ENCODE data around the gene ZNF26. TPM values are rescaled to one million over a fixed set of nuclear protein-coding genes. Genes with fewer than 3 reads are reported as not detected.
"Not testable (repeated sequence)": the region's sequence is repeated elsewhere in the genome, so short reads cannot be mapped to it uniquely, and the experiment has no call there.

ZNF26 gene
- total and polyA plus RNA-seq, 2 donors (not counting 1 experiment from before 2014, with no cell fraction given) = 36.0 to 38.3 TPM

DNA sequence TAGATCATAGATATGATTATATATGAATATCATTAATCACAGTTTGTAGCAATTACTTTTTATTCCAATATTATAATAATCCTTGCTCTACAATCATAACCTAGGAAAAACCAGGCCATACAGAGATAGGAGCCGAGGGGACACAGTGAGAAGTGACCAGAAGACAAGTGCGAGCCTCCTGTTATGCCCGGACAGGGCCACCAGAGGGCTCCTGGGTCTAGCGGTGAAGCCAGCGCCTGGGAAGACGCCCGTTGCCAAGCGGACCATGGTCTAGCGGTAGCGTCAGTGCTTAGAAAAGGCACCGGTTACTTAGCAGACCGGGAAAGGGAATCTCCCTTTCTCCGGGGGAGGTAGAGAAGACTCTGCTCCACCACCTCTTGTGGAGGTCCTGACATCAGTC lies 9.3 kb upstream of the ZNF26 start:
- H2AFZ ChIP-seq (ENCODE audit: insufficient read depth, low read depth, low read length, poor library complexity, severe bottlenecking); ATAC-seq (ENCODE audit: low read depth); H3K4me1 Mint-ChIP-seq; H3K9ac ChIP-seq (ENCODE audit: low read length); H4K20me1 ChIP-seq (ENCODE audit: control insufficient read depth, insufficient read depth, low read length, poor library complexity, severe bottlenecking); H3K27me3 ChIP-seq (replicated peaks in 1 of 4; ENCODE audit: control extremely low read depth in 1 of 4, control insufficient read depth in 3 of 4, insufficient read depth in 4 of 4, low read length in 3 of 4); H3K36me3 ChIP-seq (replicated peaks in 1 of 2; ENCODE audit: control extremely low read depth in 1 of 2, control insufficient read depth in 1 of 2, extremely low read depth in 1 of 2, insufficient read depth in 2 of 2, low read length in 1 of 2); H3K27ac ChIP-seq (ENCODE audit: low read length in 2 of 2); H3K4me1 ChIP-seq (ENCODE audit: control insufficient read depth in 2 of 2, insufficient read depth in 2 of 2, low read length in 2 of 2); intact Hi-C loops (cut with micrococcal nuclease); H3K79me2 ChIP-seq (ENCODE audit: control insufficient read depth, insufficient read depth, low read length); H3K4me3 ChIP-seq (ENCODE audit: control extremely low read depth in 1 of 5, extremely low read depth in 1 of 5, insufficient read depth in 1 of 5, low read depth in 2 of 5, low read length in 4 of 5); H3K4me2 ChIP-seq (replicated peaks; ENCODE audit: low read depth, low read length, poor library complexity, severe bottlenecking); H3K27me3 Mint-ChIP-seq; H3K9me3 Mint-ChIP-seq (ENCODE audit: insufficient read depth); H3K27ac Mint-ChIP-seq; POLR2A ChIA-PET; CTCF ChIA-PET; H3K4me3 Mint-ChIP-seq: not testable (repeated sequence)
- TF ChIP-seq, protein P1, sequence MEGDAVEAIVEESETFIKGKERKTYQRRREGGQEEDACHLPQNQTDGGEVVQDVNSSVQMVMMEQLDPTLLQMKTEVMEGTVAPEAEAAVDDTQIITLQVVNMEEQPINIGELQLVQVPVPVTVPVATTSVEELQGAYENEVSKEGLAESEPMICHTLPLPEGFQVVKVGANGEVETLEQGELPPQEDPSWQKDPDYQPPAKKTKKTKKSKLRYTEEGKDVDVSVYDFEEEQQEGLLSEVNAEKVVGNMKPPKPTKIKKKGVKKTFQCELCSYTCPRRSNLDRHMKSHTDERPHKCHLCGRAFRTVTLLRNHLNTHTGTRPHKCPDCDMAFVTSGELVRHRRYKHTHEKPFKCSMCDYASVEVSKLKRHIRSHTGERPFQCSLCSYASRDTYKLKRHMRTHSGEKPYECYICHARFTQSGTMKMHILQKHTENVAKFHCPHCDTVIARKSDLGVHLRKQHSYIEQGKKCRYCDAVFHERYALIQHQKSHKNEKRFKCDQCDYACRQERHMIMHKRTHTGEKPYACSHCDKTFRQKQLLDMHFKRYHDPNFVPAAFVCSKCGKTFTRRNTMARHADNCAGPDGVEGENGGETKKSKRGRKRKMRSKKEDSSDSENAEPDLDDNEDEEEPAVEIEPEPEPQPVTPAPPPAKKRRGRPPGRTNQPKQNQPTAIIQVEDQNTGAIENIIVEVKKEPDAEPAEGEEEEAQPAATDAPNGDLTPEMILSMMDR (IDR thresholded peaks at IDR 0.05) = peak; percentile 15
- WGBS (ENCODE audit: insufficient coverage) = 50% methylated on average over 12 of the region's 13 CpGs
- DNase-seq = peak; percentile 32
- H3K9me3 ChIP-seq (ENCODE audit: control extremely low read depth in 1 of 3, control insufficient read depth in 2 of 3, insufficient read depth in 1 of 3, low read length in 2 of 3) = peaks cover 3 to 24% (median 14%) of the 10 kb centered on the region in 3 donors

DNA sequence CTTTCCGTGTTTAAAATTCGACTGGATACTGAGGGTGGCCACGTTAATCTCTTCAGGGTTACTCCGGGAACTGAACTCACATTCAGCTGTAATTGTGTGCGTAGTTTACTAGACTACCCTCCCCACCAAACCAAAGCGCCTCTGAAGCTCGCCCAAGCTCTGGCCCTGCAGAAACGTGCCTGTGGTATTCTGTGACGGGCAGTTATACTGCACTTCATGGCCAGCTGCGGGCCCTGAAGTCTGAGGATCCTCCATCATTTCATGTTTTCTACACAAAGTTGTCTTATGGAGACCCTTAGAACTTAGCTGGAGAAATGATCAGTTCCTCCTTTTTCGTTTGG lies 688 bp downstream of the ZNF26 start:
- Histone ChIP-seq H3K9me3 (ENCODE audit: control extremely low read depth in 1 of 3, control insufficient read depth in 2 of 3, insufficient read depth in 1 of 3, low read length in 2 of 3) (peaks cover under 1 to 24% (median 5%) of the 10 kb centered on the region in 3 donors), H3K4me1 (ENCODE audit: control insufficient read depth in 2 of 2, insufficient read depth in 2 of 2, low read length in 2 of 2) (peaks cover 14 to 22% of the 10 kb centered on the region in 2 donors), H3K79me2 (ENCODE audit: control insufficient read depth, insufficient read depth, low read length) (peaks cover 60% of the 10 kb centered on the region), H3K27me3 (replicated peaks in 1 of 4; ENCODE audit: control extremely low read depth in 1 of 4, control insufficient read depth in 3 of 4, insufficient read depth in 4 of 4, low read length in 3 of 4) (no peaks in the 10 kb centered on the region), H3K4me3 (ENCODE audit: control extremely low read depth in 1 of 5, extremely low read depth in 1 of 5, insufficient read depth in 1 of 5, low read depth in 2 of 5, low read length in 4 of 5) (peak overlapping the region; percentile 72 to 95 (median 89)), H3K4me2 (replicated peaks; ENCODE audit: low read depth, low read length, poor library complexity, severe bottlenecking) (peak overlapping the region; percentile 74), H2AFZ (ENCODE audit: insufficient read depth, low read depth, low read length, poor library complexity, severe bottlenecking) (peak overlapping the region; percentile 87), H3K27ac (ENCODE audit: low read length in 2 of 2) (peak overlapping the region; percentile 75 to 83), H3K36me3 (replicated peaks in 1 of 2; ENCODE audit: control extremely low read depth in 1 of 2, control insufficient read depth in 1 of 2, extremely low read depth in 1 of 2, insufficient read depth in 2 of 2, low read length in 1 of 2) (peaks cover 3 to 16% of the 10 kb centered on the region in 2 experiments), H3K9ac (ENCODE audit: low read length) (peak overlapping the region; percentile 83), H4K20me1 (ENCODE audit: control insufficient read depth, insufficient read depth, low read length, poor library complexity, severe bottlenecking) (no peaks in the 10 kb centered on the region)
- no peak for TF ChIP-seq EZH2 (IDR thresholded peaks at IDR 0.05; ENCODE audit: borderline replicate concordance, insufficient read depth, low read depth, low read length, poor library complexity, severe bottlenecking)
- TF ChIP-seq, protein P1 (IDR thresholded peaks at IDR 0.05) = no peak
- ChIA-PET CTCF (interaction anchor here (1.2 to 2.3 kb wide), 3 partner anchors 12 to 194 kb away, joined by 4 to 23 read pairs (median 4); partner anchors contain the start of genes ZNF268 and ZNF605), POLR2A (interaction anchor here (0.9 to 1.9 kb wide), 6 partner anchors 12 to 195 kb away, joined by 3 to 13 read pairs (median 4); partner anchors contain the start of genes ZNF10, ZNF84 and ZNF891)
- no peak for DNase-seq
- H3K4me3 Mint-ChIP-seq = peak overlapping the region; percentile 95
- intact Hi-C loops (cut with micrococcal nuclease) = loop anchor here (1.0 kb wide), 7 partner anchors 31 to 194 kb away; partner anchors contain the start of genes CHFR, ZNF10, ZNF140 and ZNF268
- no peak for ATAC-seq (ENCODE audit: low read depth)
- H3K27me3 Mint-ChIP-seq = no peaks in the 10 kb centered on the region
- 0% methylated on average over 3 of the region's 11 CpGs for WGBS (ENCODE audit: insufficient coverage)
- peaks cover 5% of the 10 kb centered on the region for H3K9me3 Mint-ChIP-seq (ENCODE audit: insufficient read depth)
- peak overlapping the region; percentile 96 for H3K27ac Mint-ChIP-seq
- H3K4me1 Mint-ChIP-seq = peaks cover 27% of the 10 kb centered on the region

Measured in B cell (primary cell).